ENCODE data around the gene MARCKSL1.

DNA sequence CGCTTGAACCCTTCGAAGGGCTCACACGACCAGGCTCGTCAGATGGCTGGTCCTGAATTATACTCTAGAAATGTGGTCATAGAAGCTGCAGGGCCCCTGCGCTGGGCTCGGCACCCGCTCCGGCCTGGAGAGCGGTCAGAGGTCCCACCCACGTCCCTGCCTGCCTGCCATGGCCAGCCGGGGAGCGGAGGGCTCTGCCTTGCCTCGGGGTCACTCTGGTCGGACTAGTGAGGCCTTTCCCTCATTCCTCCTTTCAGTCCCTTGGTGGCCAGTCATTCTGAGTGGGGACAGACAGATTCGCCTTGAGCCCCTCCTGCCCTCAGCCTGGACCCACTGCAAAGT lies 529 bp upstream of the MARCKSL1 start:
- no peak for TF ChIP-seq TAF1 (IDR thresholded peaks at IDR 0.05; ENCODE audit: low read depth, low read length)
- TF ChIP-seq POLR2AphosphoS5 (IDR thresholded peaks at IDR 0.05; ENCODE audit: low read depth, low read length): no peak
- TF ChIP-seq POLR2A (IDR thresholded peaks at IDR 0.05; ENCODE audit: low read depth, low read length): no peak
- TF ChIP-seq SPI1 (IDR thresholded peaks at IDR 0.05; ENCODE audit: low read depth, low read length): no peak
- TF ChIP-seq POU2F2 (IDR thresholded peaks at IDR 0.05; ENCODE audit: low read depth, low read length): no peak

Data from GM12891 (cell line).